Activated CD4-positive, alpha-beta T cell treated with anti-CD3 and anti-CD28 coated beads, Interleukin-2, Interleukin-6, amounts not matched to agents 100 ng/mL and 50 ng/mL, durations not matched to agents 16 hours and 8 hours (primary cell): ENCODE results near the gene ZNF239.
"Not testable (repeated sequence)": the region's sequence is repeated elsewhere in the genome, so short reads cannot be mapped to it uniquely, and the experiment has no call there.

Source experiments
- DNase-seq: peaks from one replicate; pipeline ENCODE4 v3.0.0-alpha.2; 2020

ZNF239 gene

DNA sequence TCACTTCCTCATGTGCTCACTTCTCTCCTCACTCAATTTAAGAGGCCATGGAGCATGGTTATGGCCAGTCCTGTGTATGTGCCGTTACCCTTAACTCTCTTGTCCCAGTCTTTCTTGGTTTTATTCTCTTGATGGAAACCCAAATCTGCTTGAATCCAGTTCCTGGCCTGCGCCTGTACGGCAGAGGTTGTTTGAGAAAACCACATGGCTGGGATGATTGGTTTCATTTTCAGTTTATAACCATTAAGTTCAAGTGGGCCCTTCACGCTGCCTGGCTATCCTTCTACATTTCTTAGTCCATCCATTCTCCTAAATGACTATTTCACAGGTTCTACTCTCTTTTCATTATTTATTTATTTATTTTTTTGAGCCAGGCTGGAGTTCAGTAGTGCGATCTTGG, 1.6 kb upstream of the ZNF239 start:
- no peak for DNase-seq

DNA sequence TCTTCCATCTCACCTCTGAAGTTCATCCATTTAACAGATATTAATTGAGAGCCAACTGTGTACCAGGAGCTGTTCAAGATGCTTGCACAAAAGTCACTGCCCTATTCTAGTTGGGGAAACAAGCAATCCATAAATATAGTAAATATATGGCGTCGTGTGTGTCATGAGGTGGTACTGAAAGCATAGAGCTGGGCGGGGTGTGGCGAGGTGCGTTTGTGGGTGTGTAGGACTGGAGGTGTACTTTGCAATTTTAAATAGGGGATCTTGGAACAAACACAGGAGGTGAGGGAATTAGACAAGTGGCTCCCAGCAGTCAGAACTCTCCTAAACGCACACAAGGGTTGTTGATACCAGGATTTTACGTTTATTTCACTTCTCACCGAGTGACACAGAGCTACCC, 490 bp upstream of the ZNF239 start:
- DNase-seq: no peak

DNA sequence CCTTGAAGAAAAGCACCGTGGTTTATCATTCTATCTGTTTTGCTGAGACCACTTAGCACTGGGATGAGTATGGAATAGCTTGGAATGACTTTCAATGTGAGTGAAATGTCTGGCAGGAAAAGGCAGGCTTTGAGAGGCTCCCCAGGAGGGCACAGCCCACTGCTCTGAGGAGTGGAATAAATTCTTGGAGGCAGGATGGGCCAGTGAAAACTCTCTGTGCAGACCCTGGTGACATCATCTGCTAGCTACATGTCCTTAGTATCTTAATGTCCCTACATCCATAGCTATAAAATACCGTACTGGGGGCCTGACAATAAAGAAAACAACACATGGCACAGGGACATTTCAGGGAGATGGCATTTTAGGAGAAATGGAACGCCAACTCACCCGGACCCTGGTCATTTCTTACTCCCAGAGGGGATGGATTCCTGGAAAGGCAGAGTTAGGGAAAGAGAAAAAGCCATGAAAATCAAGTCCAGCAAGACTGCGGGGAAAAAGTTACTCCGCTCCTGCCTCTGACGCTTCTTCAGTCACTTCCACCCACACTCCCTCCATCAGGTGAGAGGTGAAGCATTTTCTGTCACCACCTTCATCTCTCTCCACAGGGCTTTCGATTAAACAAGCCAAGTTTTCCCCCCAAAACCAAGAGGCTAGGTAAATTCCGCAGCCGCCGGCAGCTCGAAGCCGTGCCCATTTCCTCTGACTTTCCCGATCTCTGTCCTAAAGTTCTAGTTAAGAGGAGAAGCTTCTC, 991 bp downstream of the ZNF239 start:
- no peak for DNase-seq

DNA sequence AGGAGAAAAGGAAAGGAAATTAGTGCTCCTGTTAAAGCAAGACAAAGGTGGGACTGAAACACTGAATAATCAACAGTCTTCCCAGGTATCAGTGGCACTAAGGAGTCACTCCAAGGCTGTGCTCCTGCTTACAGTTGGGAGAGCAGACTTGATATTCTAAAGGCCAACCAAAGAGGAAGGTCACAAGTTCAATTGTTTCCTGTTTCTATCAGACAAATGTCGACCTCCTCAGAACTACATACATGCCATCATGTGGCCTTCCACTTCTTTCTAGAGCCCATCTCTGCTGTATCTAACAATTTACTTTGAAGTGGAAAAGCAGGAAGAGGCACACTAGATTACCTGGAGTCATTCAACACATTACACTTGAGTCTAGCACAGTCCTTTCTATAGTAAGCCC, 3.4 kb downstream of the ZNF239 start:
- no peak for DNase-seq

DNA sequence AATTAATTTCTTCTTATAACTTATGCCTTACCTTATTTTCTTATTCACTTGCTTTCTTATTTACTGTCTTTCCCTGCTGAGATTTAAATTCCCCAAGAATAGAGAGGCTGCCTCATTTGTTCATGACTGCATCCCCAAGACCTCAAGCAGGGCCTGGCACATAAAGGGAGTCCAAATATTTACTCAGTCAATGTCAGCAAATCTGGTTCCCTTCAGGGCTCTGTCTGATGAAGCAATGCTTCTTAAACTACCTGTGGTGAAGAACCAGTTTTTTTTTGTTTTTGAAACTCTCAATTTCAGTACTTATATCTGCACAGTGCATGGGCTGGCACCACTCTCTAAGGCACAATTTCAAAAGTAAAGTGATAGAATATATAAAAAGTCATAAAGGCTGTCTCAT, 4.7 kb downstream of the ZNF239 start:
- DNase-seq: no peak

DNA sequence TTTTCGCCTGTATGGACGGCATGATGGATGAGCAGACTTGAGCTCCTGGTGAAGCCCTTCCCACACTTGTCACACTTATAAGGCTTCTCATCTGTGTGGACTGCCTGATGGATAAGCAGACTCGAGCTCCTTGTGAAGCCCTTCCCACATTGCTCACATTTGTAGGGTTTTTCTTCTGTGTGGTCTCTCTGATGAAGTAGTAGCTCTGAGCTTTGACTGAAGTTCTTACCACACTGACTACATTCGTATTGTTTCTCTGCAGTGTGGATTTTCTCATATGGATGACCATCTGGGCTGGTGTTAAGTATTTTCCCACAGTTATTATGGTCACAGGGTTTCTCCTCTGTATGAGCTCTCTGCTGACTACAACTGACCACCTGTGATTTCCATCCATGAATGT, 17.2 kb downstream of the ZNF239 start:
- DNase-seq: no peak

DNA sequence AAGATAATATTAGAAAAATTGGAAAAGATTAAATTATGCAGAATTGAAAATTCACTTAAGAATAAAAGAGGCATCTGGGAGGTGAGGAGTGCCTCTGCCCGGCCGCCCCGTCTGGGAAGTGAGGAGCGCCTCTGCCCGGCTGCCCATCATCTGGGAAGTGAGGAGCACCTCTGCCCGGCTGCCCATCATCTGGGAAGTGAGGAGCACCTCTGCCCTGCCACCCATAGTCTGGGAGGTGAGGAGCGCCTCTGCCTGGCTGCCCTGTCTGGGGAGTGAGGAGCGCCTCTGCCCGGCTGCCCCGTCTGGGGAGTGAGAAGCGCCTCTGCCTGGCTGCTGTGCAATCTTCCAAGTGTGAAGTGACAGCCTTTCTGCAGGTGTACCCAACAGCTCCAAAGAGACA, 30.7 kb downstream of the ZNF239 start:
- DNase-seq: not testable (repeated sequence)

DNA sequence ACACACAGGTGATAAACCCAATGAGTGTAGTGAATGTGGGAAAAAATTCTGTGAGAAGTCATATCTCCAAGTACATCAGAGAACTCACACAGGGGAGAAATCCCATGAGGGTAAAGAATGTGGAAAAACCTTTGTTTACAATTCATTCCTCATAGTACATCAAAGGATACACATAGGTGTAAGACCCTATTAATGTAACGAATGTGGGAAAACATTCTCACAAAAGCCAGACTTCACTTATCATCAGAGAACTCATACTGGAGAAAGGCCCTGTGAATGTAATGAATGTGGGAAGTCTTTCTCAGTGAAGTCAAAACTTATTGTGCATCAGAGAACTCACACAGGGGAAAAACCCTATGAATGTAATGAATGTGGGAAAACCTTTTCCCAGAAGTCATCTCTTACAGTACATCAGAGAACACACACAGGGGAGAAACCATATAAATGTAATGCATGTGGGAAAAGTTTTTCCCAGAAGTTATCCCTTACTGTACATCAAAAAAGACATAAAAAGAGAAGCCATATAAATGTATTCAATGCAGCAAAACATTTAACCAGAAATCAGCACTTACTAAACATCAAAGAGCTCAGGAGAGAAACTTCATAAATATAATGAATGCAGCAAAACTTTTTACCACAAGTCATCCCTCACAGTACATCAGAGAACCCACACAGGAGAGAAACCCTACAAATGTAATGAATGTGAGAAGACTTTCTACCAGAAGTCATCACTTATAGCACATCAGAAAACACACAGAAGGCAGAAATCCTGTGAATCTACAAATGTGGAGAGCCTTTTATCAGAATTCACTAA, 49.8 kb downstream of the ZNF239 start:
- no peak for DNase-seq
